IMR-90 (cell line): Measurements from ENCODE around the gene PHF3. TPM values are rescaled to one million over a fixed set of nuclear protein-coding genes. Genes with fewer than 3 reads are reported as not detected.

Experiments
- ATAC-seq: fragments of 200-7000 bp; cut with Tn5 transposase; 2 replicates; pipeline ENCODE4 v1.9.1; 2020; ENCODE audit warnings: low read depth, mild to moderate bottlenecking, moderate library complexity
- BruUV-seq: library from RNA; stranded (reverse); fragments of 400-500 nt; replicated peaks from 2 replicates; lab custom pipeline; 2021; lab: Mats Ljungman, UMichigan
- CTCF ChIA-PET: fragments of 300-600 bp; formaldehyde crosslinking; extraction: SDS; loops from one replicate; lab custom pipeline; 2021; ENCODE audit warnings: antibody characterized with exemption; lab: Yijun Ruan, JAX
- POLR2A ChIA-PET: fragments of 300-600 bp; sonication (Branson Sonifier 250); formaldehyde crosslinking; loops from one replicate; lab custom pipeline; 2022; ENCODE audit warnings: antibody characterized with exemption; ENCODE audit not compliant: unreplicated experiment; lab: Charles Lee
- DNase-seq: peaks from one replicate; pipeline ENCODE4 v3.0.0; 2013
- H2AFZ ChIP-seq: replicated peaks from 2 replicates; pipeline ENCODE3; 2013; ENCODE audit warnings: low read length, mild to moderate bottlenecking; ENCODE audit not compliant: poor library complexity
- H2AK5ac ChIP-seq: 2 replicates; pipeline ENCODE4 v1.6.1; 2013; ENCODE audit warnings: low read depth, low read length, inconsistent platforms
- H2AK9ac ChIP-seq: replicated peaks from 2 replicates; pipeline ENCODE3; 2013; ENCODE audit warnings: mild to moderate bottlenecking, low read depth, low read length, moderate library complexity; ENCODE audit not compliant: poor library complexity
- H2BK120ac ChIP-seq: 2 replicates; pipeline ENCODE4 v1.6.1; 2013; ENCODE audit warnings: low read depth, low read length, inconsistent platforms
- H2BK15ac ChIP-seq: 3 replicates; pipeline ENCODE4 v1.6.1; 2013; ENCODE audit warnings: low read depth, low read length, inconsistent platforms
- H2BK20ac ChIP-seq: 2 replicates; pipeline ENCODE4 v1.6.1; 2013; ENCODE audit warnings: low read depth, mild to moderate bottlenecking, inconsistent platforms, low read length, moderate library complexity
- H2BK5ac ChIP-seq: 2 replicates; pipeline ENCODE4 v1.6.1; 2013; ENCODE audit warnings: mild to moderate bottlenecking, low read depth, low read length, inconsistent platforms; ENCODE audit not compliant: poor library complexity, severe bottlenecking
- H3K14ac ChIP-seq: replicated peaks from 2 replicates; pipeline ENCODE4 v1.6.1; 2013; ENCODE audit warnings: low read depth, low read length, inconsistent platforms
- H3K18ac ChIP-seq: 2 replicates; pipeline ENCODE4 v1.6.1; 2013; ENCODE audit warnings: low read depth, low read length, control low read depth
- H3K23ac ChIP-seq: 2 replicates; pipeline ENCODE4 v1.6.1; 2013; ENCODE audit warnings: low read depth, low read length, inconsistent platforms
- H3K27ac ChIP-seq: 2 replicates; pipeline ENCODE4 v1.5.1; 2013; ENCODE audit warnings: mild to moderate bottlenecking, control low read depth, low read length; ENCODE audit not compliant: insufficient read depth
- H3K27me3 ChIP-seq: 2 replicates; pipeline ENCODE4 v1.6.1; 2013; ENCODE audit warnings: low read length; ENCODE audit not compliant: control insufficient read depth, insufficient read depth
- H3K36me3 ChIP-seq: 2 replicates; pipeline ENCODE4 v1.6.1; 2013; ENCODE audit warnings: low read length, mixed read lengths; ENCODE audit not compliant: control insufficient read depth, insufficient read depth
- H3K4ac ChIP-seq: 2 replicates; pipeline ENCODE4 v1.6.1; 2013; ENCODE audit warnings: low read depth, low read length, inconsistent platforms
- H3K4me1 ChIP-seq: 2 replicates; pipeline ENCODE4 v1.6.1; 2013; ENCODE audit warnings: low read length, mixed read lengths; ENCODE audit not compliant: control insufficient read depth, insufficient read depth
- H3K4me2 ChIP-seq: 2 replicates; pipeline ENCODE4 v1.6.1; 2013; ENCODE audit warnings: low read depth, mild to moderate bottlenecking, control low read depth, low read length, moderate library complexity
- H3K4me3 ChIP-seq: 2 replicates; pipeline ENCODE4 v1.5.1; 2013; ENCODE audit warnings: low read depth, mild to moderate bottlenecking, control low read depth, low read length, moderate library complexity; ENCODE audit not compliant: insufficient read depth
- H3K56ac ChIP-seq: 2 replicates; pipeline ENCODE4 v1.6.1; 2013; ENCODE audit warnings: low read length, inconsistent platforms; ENCODE audit not compliant: insufficient read depth; ENCODE audit errors: extremely low read depth
- H3K79me1 ChIP-seq, 2 experiments: 2 replicates each; pipeline ENCODE4 v1.6.1; 2013; ENCODE audit warnings: low read length in 2 of 2, inconsistent platforms in 1 of 2, low read depth in 1 of 2
- H3K9ac ChIP-seq: 2 replicates; pipeline ENCODE4 v1.6.1; 2013; ENCODE audit warnings: low read depth, low read length, control low read depth
- H3K9me1 ChIP-seq: 2 replicates; pipeline ENCODE4 v1.6.1; 2013; ENCODE audit warnings: low read length, inconsistent platforms; ENCODE audit not compliant: insufficient read depth
- H3K9me3 ChIP-seq: 2 replicates; pipeline ENCODE4 v1.6.1; 2013; ENCODE audit warnings: low read length; ENCODE audit not compliant: control insufficient read depth, insufficient read depth
- H4K20me1 ChIP-seq: 2 replicates; pipeline ENCODE4 v1.6.1; 2013; ENCODE audit warnings: low read length, inconsistent platforms; ENCODE audit not compliant: insufficient read depth
- H4K5ac ChIP-seq: 2 replicates; pipeline ENCODE4 v1.6.1; 2013; ENCODE audit warnings: mild to moderate bottlenecking, low read depth, low read length, control low read depth
- H4K8ac ChIP-seq, 2 experiments: 2 replicates each; pipeline ENCODE4 v1.6.1; 2013; ENCODE audit warnings: low read depth in 2 of 2, low read length in 2 of 2, control low read depth in 1 of 2, inconsistent platforms in 1 of 2
- H4K91ac ChIP-seq: 2 replicates; pipeline ENCODE4 v1.6.1; 2013; ENCODE audit warnings: low read depth, low read length, inconsistent platforms; ENCODE audit not compliant: insufficient read depth
- CEBPB ChIP-seq: IDR thresholded peaks from 2 replicates; pipeline ENCODE4 v1.6.1; 2012; ENCODE audit warnings: low read depth, low read length, improper control_type of control experiment
- CHD1 ChIP-seq: IDR thresholded peaks from 2 replicates; pipeline ENCODE4 v1.6.1; 2012; ENCODE audit warnings: low read depth, low read length, improper control_type of control experiment
- RCOR1 ChIP-seq: IDR thresholded peaks from 2 replicates; pipeline ENCODE4 v1.6.1; 2012; ENCODE audit warnings: mild to moderate bottlenecking, low read length, improper control_type of control experiment; ENCODE audit not compliant: insufficient replicate concordance
- RFX5 ChIP-seq: IDR thresholded peaks from 2 replicates; pipeline ENCODE4 v1.8.0; 2012; ENCODE audit warnings: low read depth, mild to moderate bottlenecking, low read length, moderate library complexity
- SMC3 ChIP-seq: fragments of 150-350 bp; IDR thresholded peaks from 2 replicates; pipeline ENCODE4 v1.6.1; 2016; ENCODE audit warnings: low read depth, mild to moderate bottlenecking, antibody characterized with exemption, low read length, moderate library complexity
- WGBS, 2 experiments: methylation state at CpG; one replicate each; pipeline versions ENCODE4 v1.1.5 to v1.1.7; 2013; ENCODE audit warnings: missing lambda C conversion rate in 2 of 2; ENCODE audit not compliant: insufficient read length in 1 of 2; ENCODE audit errors: extremely low coverage in 2 of 2; 5-methylcytosine and 5-hydroxymethylcytosine counted together
- dilution Hi-C: fragments of 300-500 bp; cut with HindIII; formaldehyde crosslinking; loops from one replicate; pipeline ENCODE4 v1.14.3; 2018; ENCODE audit warnings: low sequenced_read_pairs; ENCODE audit not compliant: unreplicated experiment
- in situ Hi-C: fragments of 300-500 bp; cut with MboI; formaldehyde crosslinking; loops from 3 replicates; pipeline ENCODE4 v1.14.3; 2019; ENCODE audit warnings: low sequenced_read_pairs, inconsistent platforms, mixed read lengths
- intact Hi-C: fragments of 100-400 bp; cut with micrococcal nuclease; formaldehyde crosslinking; loops from 2 replicates; pipeline ENCODE4 v1.10.0; 2022
- polyA plus RNA-seq, 3 experiments: library from polyadenylated mRNA; depleted of rRNA; stranded (reverse); fragments of >200 nt; gene quantifications; 2 replicates each; pipeline ENCODE4 v1.2.3, GENCODE V29; 2012; ENCODE audit warnings: low replicate concordance in 1 of 3
- total RNA-seq: library from RNA; depleted of rRNA; stranded (reverse); fragments of >200 nt; gene quantifications from 2 replicates; pipeline ENCODE4 v1.2.3, GENCODE V29; 2012

Gene PHF3
- total and polyA plus RNA-seq, 2 of the 4 experiments (the other 2 are of a cell fraction), result 5.6 to 27.8 TPM

DNA sequence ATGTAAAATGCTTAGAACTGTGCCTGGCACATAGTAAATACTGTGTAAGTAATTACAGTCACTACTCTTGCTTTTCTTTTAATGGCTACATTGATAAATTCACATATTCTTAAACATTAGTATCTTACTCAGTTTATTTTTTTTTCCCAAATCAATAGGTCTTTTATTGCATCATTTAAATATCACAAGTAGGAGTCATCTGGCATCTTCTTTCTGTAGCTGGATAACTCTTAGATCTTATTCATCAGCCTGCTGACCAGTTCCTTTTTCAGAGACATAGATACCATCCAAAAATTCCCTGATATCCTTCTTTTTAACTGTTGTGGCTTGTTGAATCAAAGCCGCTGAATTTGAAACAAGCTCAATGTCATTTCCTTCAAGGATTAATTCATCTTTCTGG is 20.0 kb upstream of the PHF3 start:
- no peak overlapping the region for H4K5ac ChIP-seq
- H3K4ac ChIP-seq, result no peak overlapping the region
- no peaks in the 10 kb centered on the region for H3K4me1 ChIP-seq
- H3K79me1 ChIP-seq, result no peaks in the 10 kb centered on the region
- H3K27me3 ChIP-seq, result peaks cover 3% of the 10 kb centered on the region
- H3K4me3 ChIP-seq, result no peak overlapping the region
- no peaks in the 10 kb centered on the region for H3K9me3 ChIP-seq
- no peak overlapping the region for H3K56ac ChIP-seq
- H3K18ac ChIP-seq, result no peak overlapping the region
- no peak overlapping the region for H3K9ac ChIP-seq
- no peaks in the 10 kb centered on the region for H3K36me3 ChIP-seq
- CTCF ChIA-PET, result no interaction called here
- no peak overlapping the region for H3K27ac ChIP-seq
- no peak overlapping the region for H2AFZ ChIP-seq
- ATAC-seq (no peak; the same call in 1 of the 2 replicates), DNase-seq (peak; percentile 27)
- no peak overlapping the region for H3K14ac ChIP-seq
- H2BK5ac ChIP-seq, result no peak overlapping the region
- no peak overlapping the region for H4K8ac ChIP-seq
- H2BK15ac ChIP-seq, result no peak overlapping the region
- no peak overlapping the region for H3K23ac ChIP-seq
- H4K91ac ChIP-seq, result no peak overlapping the region
- no TSS peak for BruUV-seq
- dilution Hi-C loops, result no loop called here
- in situ Hi-C loops, result no loop called here
- intact Hi-C loops, result no loop called here
- POLR2A ChIA-PET, result interaction anchor here (0.7 kb wide), 1 partner anchor 9 kb away, joined by 3 read pairs; no protein-coding TSS in a partner anchor
- H3K4me2 ChIP-seq, result no peak overlapping the region
- H2BK20ac ChIP-seq, result no peak overlapping the region
- TF ChIP-seq SMC3 (no peak), RFX5 (no peak), CEBPB (peak; percentile 60), CHD1 (no peak), RCOR1 (no peak)
- H2AK5ac ChIP-seq, result no peak overlapping the region
- no CpG with 5 or more reads among the region's 1 CpG for WGBS, 2 experiments
- H3K9me1 ChIP-seq, result no peaks in the 10 kb centered on the region
- H2BK120ac ChIP-seq, result no peak overlapping the region
- no peak overlapping the region for H2AK9ac ChIP-seq
- H4K20me1 ChIP-seq, result no peaks in the 10 kb centered on the region
